Transverse colon (tissue), 3 donors: ENCODE results near the gene TMEM45A.

Experiments used
- CTCF ChIP-seq, 5 experiments: fragments of 200-600 bp in 3 of 5; fragments of 450-650 bp in 2 of 5; sonication (generic) in 3 of 5; IDR thresholded peaks; 1 replicate in 2 of 5; 2 replicates in 3 of 5; pipeline ENCODE4 v1.5.1; 2016 to 2017; ENCODE audit warnings: antibody characterized with exemption in 5 of 5, inconsistent platforms in 3 of 5, mild to moderate bottlenecking in 2 of 5, moderate library complexity in 1 of 5
- EP300 ChIP-seq: sonication (generic); formaldehyde crosslinking; IDR thresholded peaks from one replicate; pipeline ENCODE4 v1.6.1; 2017; ENCODE audit warnings: antibody characterized with exemption, low read depth
- POLR2A ChIP-seq: fragments of 450-650 bp; IDR thresholded peaks from one replicate; pipeline ENCODE4 v1.6.1; 2016; ENCODE audit warnings: antibody characterized with exemption, mild to moderate bottlenecking, moderate library complexity

- TF ChIP-seq CTCF (IDR thresholded peaks at IDR 0.05) (no peak), POLR2A (no peak), EP300 (no peak)
These were observed 36.4 kb upstream of the TMEM45A start for GRCh38 chr3:100455841-100456550.
